Spleen (tissue), 11 donors: Measurements from ENCODE around the gene FOXA3. TPM values are rescaled to one million over a fixed set of nuclear protein-coding genes. Genes with fewer than 3 reads are reported as not detected.

Source experiments
- DNase-seq: peaks from one replicate; pipeline ENCODE4 v3.0.0-alpha.2; 2020
- H3K27ac ChIP-seq, 8 donors: fragments of 200-600 bp; sonication (generic) in 7 of 8; 1 replicate in 4 of 8; 2 replicates in 4 of 8; pipeline versions ENCODE4 v1.5.0 to v1.8.0; 2016 to 2021; ENCODE audit warnings: inconsistent platforms in 4 of 8, mild to moderate bottlenecking in 4 of 8, moderate library complexity in 1 of 8
- H3K27me3 ChIP-seq, 7 donors: fragments of 200-600 bp; sonication (generic) in 6 of 7; replicated peaks in 1 of 7; 1 replicate in 4 of 7; 2 replicates in 3 of 7; pipeline versions ENCODE4 v1.5.0 to v1.8.0; 2016 to 2021; ENCODE audit warnings: inconsistent platforms in 3 of 7, mild to moderate bottlenecking in 1 of 7
- H3K36me3 ChIP-seq, 6 donors: fragments of 200-600 bp; sonication (generic) in 5 of 6; 1 replicate in 4 of 6; 2 replicates in 2 of 6; pipeline versions ENCODE4 v1.5.0 to v1.8.0; 2016 to 2021; ENCODE audit warnings: inconsistent platforms in 2 of 6
- H3K4me1 ChIP-seq, 6 donors: fragments of 200-600 bp; sonication (generic) in 5 of 6; 1 replicate in 3 of 6; 2 replicates in 3 of 6; pipeline versions ENCODE4 v1.5.0 to v1.8.0; 2016 to 2021; ENCODE audit warnings: inconsistent platforms in 3 of 6
- H3K4me3 ChIP-seq, 8 donors: fragments of 200-600 bp; sonication (generic) in 7 of 8; 1 replicate in 4 of 8; 2 replicates in 4 of 8; pipeline versions ENCODE4 v1.5.0 to v1.8.0; 2016 to 2021; ENCODE audit warnings: inconsistent platforms in 4 of 8, mild to moderate bottlenecking in 4 of 8, moderate library complexity in 2 of 8
- H3K9me3 ChIP-seq, 8 donors: fragments of 200-600 bp; sonication (generic) in 7 of 8; 1 replicate in 4 of 8; 2 replicates in 4 of 8; pipeline versions ENCODE4 v1.5.0 to v1.8.0; 2016 to 2021; ENCODE audit warnings: inconsistent platforms in 4 of 8
- POLR2A ChIP-seq, 3 donors: fragments of 450-650 bp; IDR thresholded peaks; one replicate each; pipeline ENCODE4 v1.5.1; 2017; ENCODE audit warnings: antibody characterized with exemption in 3 of 3, mild to moderate bottlenecking in 1 of 3
- POLR2AphosphoS5 ChIP-seq, 3 donors: sonication (generic); formaldehyde crosslinking; IDR thresholded peaks; one replicate each; pipeline ENCODE4 v1.5.1; 2017; ENCODE audit warnings: antibody characterized with exemption in 3 of 3
- WGBS, 5 donors: extraction: QIAGEN DNeasy Blood & Tissue Kit in 3 of 5; methylation state at CpG; one replicate each; pipeline versions ENCODE4 v1.1.5 to v1.1.7; 2013 to 2018; 5-methylcytosine and 5-hydroxymethylcytosine counted together
- intact Hi-C: fragments of 100-400 bp; cut with DNase I; formaldehyde crosslinking; loops from one replicate; pipeline ENCODE4 v1.15.0; 2023; ENCODE audit warnings: low total_unique reads
- polyA plus RNA-seq, 3 donors: library from polyadenylated mRNA; stranded (reverse); fragments of 200-250 nt; gene quantifications; one replicate each; pipeline ENCODE4 v1.2.1, GENCODE V29; 2013
- total RNA-seq, 7 donors: library from RNA; depleted of rRNA in 3 of 7; stranded (reverse); fragments of >200 nt in 3 of 7; fragmentation: NEBNext Ultra II Directional in 4 of 7; extraction: Animal tissue kit (Norgen Biotek cat#: 25700) in 4 of 7; gene quantifications; one replicate each; pipeline versions ENCODE4 v1.1.0 to v1.2.1, GENCODE V29; 2016 to 2021
- TF ChIP-seq, protein P1 (sequence below), 11 experiments: fragments of 200-600 bp in 7 of 11; fragments of 450-650 bp in 4 of 11; sonication (generic) in 4 of 11; IDR thresholded peaks in 8 of 11; conservative IDR thresholded peaks in 3 of 11; 1 replicate in 7 of 11; 2 replicates in 4 of 11; pipeline versions ENCODE4 v1.4.0 to v1.8.0; 2016 to 2021; ENCODE audit warnings: antibody characterized with exemption in 11 of 11, inconsistent platforms in 4 of 11, mild to moderate bottlenecking in 1 of 11
- donor health status: healthy with polysubstance abuse.
- donor health status: DM: no; HTN: no; CAD: no; lungs with moderate emphysema.
- donor health status: DM: no; HTN: no; CAD: no.
- donor health status: Bipolar disorder and iron deficiency.
- donor health status: healthy.
- donor health status: DM: no; HTN: no; CAD: no.
- donor health status: DM: yes; HTN: yes; CAD: no.

The FOXA3 gene
- total and polyA plus RNA-seq, 10 donors: 0.09 to 0.24 (median 0.16) TPM; not detected in 7

DNA sequence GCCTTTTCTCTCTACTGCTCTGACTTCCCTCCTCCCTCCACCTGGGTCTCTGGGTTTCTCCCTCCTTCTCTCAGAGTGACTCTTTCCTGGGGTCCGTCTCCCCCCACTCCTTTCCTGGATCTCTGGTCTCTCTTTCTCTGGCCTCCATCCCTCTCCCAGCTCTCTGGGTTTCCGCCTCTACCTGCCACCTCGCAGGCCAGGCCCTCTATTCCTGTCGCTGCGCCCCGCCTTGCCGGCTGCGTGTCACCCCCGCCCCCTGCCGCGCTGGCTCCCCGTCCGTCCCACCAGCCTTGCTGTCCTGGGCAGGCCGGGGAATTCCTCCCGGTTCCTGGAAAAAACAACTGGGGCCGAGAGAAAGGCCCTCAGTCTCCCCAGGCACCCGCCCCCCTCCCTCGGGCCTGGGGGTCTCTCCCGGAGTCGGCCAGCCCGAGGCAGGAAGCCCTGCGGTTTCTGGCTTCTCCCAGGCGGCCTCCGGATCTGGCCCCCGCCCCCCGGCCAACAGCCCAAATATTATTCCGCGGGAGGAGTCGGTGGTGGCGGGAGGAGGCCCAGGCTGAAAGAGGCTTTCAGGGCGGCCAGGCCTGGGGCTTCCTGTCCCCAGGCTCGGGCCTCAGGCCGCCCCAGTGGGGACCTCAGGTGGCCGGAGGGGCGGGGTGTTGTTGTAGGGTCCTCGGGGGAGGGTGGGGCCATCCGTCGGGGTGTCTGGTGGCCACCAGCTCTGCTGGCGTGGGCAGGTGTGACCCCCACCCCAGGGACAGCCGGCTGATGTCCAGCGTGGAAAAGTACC is 12.5 kb downstream of the FOXA3 start:
- H3K4me3 ChIP-seq: peak overlapping the region in 4 of 8 donors; percentile 6 to 57 (median 20)
- DNase-seq: no peak
- no peaks in the 10 kb centered on the region for H3K9me3 ChIP-seq
- 4 to 8% (median 4%) methylated on average over 31 to 41 of the region's 41 CpGs for WGBS, 5 donors
- TF ChIP-seq POLR2AphosphoS5 (IDR thresholded peaks at IDR 0.05) (peak in 1 of 3 donors; percentile 40), POLR2A (IDR thresholded peaks at IDR 0.05) (no peak)
- H3K27ac ChIP-seq: peak overlapping the region in 7 of 8 donors; percentile 44 to 78 (median 70)
- peaks cover 0 to 52% (median 6%) of the 10 kb centered on the region in 7 donors for H3K27me3 ChIP-seq
- intact Hi-C loops: no loop called here
- H3K36me3 ChIP-seq: no peaks in the 10 kb centered on the region
- peaks cover 0 to 17% (median 12%) of the 10 kb centered on the region in 6 donors for H3K4me1 ChIP-seq

DNA sequence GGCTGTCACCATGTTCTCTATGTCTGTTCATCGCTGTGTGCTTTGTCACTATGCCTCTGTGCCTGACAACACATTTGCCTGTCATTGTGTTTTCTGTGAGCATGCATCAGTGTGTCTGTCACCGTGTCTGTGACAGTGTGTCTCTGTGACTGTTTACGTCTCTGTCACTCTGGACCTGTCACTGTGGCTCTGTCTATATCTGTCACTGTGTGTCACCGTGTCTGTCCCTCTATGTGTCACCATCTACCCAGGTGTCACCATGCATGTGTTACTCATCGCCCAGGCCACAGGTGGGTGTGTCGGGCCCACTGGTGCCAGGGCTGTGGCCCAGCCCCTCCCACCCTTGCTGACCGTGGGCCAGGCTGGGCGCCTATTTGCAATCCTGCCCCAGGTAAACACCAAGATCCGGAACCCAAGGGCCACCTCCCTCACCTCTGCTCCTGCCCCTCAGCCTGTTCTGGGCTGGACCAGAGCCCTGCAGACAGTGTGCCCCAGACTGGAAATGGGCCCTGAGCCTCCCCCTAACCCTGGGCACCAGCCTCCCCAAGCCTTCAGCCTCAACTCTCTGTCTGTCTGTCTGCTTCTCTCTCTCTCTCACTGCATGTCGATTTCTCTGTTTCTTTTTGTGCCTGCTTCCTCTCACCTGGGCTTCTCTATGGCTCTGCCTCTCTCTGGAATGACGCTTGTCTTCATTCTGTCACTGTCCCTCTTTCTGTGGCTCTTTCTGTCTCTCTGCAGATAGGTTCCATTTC is 14.1 kb downstream of the FOXA3 start:
- H3K27me3 ChIP-seq: peaks cover 0 to 52% (median 6%) of the 10 kb centered on the region in 7 donors
- 75 to 80% (median 76%) methylated on average over 8 to 11 of the region's 11 CpGs for WGBS, 5 donors
- no peaks in the 10 kb centered on the region for H3K9me3 ChIP-seq
- peaks cover 0 to 6% (median 0%) of the 10 kb centered on the region in 6 donors for H3K36me3 ChIP-seq
- no peak overlapping the region for H3K4me3 ChIP-seq
- no peak overlapping the region for H3K27ac ChIP-seq
- no peak for DNase-seq
- H3K4me1 ChIP-seq: peaks cover 4 to 32% (median 23%) of the 10 kb centered on the region in 6 donors
- TF ChIP-seq POLR2A (IDR thresholded peaks at IDR 0.05): no peak
- TF ChIP-seq POLR2AphosphoS5 (IDR thresholded peaks at IDR 0.05): no peak
- TF ChIP-seq, protein P1, sequence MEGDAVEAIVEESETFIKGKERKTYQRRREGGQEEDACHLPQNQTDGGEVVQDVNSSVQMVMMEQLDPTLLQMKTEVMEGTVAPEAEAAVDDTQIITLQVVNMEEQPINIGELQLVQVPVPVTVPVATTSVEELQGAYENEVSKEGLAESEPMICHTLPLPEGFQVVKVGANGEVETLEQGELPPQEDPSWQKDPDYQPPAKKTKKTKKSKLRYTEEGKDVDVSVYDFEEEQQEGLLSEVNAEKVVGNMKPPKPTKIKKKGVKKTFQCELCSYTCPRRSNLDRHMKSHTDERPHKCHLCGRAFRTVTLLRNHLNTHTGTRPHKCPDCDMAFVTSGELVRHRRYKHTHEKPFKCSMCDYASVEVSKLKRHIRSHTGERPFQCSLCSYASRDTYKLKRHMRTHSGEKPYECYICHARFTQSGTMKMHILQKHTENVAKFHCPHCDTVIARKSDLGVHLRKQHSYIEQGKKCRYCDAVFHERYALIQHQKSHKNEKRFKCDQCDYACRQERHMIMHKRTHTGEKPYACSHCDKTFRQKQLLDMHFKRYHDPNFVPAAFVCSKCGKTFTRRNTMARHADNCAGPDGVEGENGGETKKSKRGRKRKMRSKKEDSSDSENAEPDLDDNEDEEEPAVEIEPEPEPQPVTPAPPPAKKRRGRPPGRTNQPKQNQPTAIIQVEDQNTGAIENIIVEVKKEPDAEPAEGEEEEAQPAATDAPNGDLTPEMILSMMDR (IDR thresholded peaks at IDR 0.05 in 8 of 11, conservative IDR thresholded peaks at IDR 0.05 in 3 of 11): no peak
- intact Hi-C loops: no loop called here

DNA sequence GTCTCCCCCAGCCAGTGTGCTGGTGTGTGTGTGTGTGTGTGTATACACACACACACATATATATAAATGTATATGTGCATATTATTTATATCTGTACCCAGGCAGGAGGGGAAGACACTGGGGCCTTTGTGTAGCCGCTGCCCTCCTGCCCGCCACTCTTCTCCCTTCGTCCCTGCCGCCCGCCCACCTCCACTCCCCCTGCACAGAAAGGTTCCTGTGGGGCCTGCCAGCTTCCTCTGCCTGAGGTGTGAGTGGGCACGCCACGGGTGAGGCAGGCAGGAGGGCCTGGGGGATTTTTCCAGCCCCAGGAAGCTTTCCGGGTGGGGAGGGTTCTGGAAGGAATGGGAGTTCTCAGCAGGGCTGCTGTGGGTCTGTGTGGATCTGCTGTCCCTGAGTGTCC is 14.9 kb downstream of the FOXA3 start:
- Histone ChIP-seq H3K27ac (no peak overlapping the region), H3K4me1 (peaks cover 12 to 40% (median 31%) of the 10 kb centered on the region in 6 donors), H3K36me3 (peaks cover 0 to 10% (median 2%) of the 10 kb centered on the region in 6 donors), H3K9me3 (no peaks in the 10 kb centered on the region), H3K27me3 (peaks cover 0 to 52% (median 6%) of the 10 kb centered on the region in 7 donors), H3K4me3 (no peak overlapping the region)
- intact Hi-C loops: no loop called here
- 44 to 66% (median 48%) methylated on average over 8 of the region's 8 CpGs for WGBS, 5 donors
- TF ChIP-seq POLR2AphosphoS5 (IDR thresholded peaks at IDR 0.05) (no peak), POLR2A (IDR thresholded peaks at IDR 0.05) (no peak)
- TF ChIP-seq, protein P1 (IDR thresholded peaks at IDR 0.05 in 8 of 11, conservative IDR thresholded peaks at IDR 0.05 in 3 of 11): no peak
- no peak for DNase-seq

DNA sequence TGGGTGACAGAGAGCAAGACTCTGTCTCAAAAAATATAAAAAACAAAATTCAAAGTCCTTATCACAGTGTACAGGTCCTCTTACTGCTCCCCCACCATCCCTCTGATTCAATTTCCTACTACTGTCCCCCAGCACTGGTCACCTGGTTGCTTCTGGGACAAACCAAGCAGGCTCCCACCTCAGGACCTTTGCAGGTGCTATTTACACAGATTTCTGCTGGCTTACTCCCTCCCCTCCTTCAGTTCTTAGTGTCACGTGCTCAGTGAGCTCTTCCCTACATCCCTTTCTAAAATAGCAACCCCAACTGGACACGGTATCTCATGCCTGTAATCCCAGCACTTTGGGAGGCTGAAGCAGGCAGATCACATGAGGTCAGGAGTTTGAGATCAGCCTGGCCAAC is 15.8 kb downstream of the FOXA3 start:
- Histone ChIP-seq H3K27me3 (peaks cover 0 to 46% (median 6%) of the 10 kb centered on the region in 7 donors), H3K36me3 (peaks cover 0 to 18% (median 9%) of the 10 kb centered on the region in 6 donors), H3K9me3 (no peaks in the 10 kb centered on the region), H3K4me1 (peaks cover 21 to 49% (median 40%) of the 10 kb centered on the region in 6 donors), H3K4me3 (no peak overlapping the region), H3K27ac (no peak overlapping the region)
- DNase-seq: no peak
- 81 to 92% (median 86%) methylated on average over 2 of the region's 2 CpGs for WGBS, 5 donors
- intact Hi-C loops: no loop called here
- TF ChIP-seq, protein P1 (IDR thresholded peaks at IDR 0.05 in 8 of 11, conservative IDR thresholded peaks at IDR 0.05 in 3 of 11): no peak
